C4-2B (cell line): Measurements from ENCODE around the gene RRN3.

Source experiments
- ZFX ChIP-seq: fragments of 450-650 bp; IDR thresholded peaks from 2 replicates; pipeline ENCODE4 v1.6.1; 2017
- TF ChIP-seq, protein P1 (sequence below): fragments of 450-650 bp; conservative IDR thresholded peaks from 2 replicates; pipeline ENCODE4 v1.5.1; 2017; ENCODE audit warnings: mild to moderate bottlenecking

DNA sequence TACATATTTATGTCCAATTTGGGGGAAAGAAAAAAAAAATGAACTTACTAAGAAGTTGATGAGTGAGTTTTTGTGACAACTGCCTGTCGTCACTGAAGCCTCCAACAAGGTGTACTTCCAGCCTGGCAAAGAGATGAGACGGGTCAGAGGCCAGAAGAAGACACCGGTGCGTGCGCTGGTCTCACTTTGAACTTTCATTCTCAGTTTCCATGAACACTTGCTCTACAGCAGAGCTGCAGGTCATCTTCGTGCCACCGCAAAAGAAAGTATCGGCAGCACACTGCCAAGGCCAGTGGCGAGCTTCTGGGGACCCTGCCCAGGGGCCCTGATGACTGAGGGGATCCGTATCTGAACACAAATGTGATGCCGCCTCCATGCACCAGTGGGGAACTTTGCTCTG, 49.8 kb downstream of the RRN3 start:
- TF ChIP-seq, protein P1, sequence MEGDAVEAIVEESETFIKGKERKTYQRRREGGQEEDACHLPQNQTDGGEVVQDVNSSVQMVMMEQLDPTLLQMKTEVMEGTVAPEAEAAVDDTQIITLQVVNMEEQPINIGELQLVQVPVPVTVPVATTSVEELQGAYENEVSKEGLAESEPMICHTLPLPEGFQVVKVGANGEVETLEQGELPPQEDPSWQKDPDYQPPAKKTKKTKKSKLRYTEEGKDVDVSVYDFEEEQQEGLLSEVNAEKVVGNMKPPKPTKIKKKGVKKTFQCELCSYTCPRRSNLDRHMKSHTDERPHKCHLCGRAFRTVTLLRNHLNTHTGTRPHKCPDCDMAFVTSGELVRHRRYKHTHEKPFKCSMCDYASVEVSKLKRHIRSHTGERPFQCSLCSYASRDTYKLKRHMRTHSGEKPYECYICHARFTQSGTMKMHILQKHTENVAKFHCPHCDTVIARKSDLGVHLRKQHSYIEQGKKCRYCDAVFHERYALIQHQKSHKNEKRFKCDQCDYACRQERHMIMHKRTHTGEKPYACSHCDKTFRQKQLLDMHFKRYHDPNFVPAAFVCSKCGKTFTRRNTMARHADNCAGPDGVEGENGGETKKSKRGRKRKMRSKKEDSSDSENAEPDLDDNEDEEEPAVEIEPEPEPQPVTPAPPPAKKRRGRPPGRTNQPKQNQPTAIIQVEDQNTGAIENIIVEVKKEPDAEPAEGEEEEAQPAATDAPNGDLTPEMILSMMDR = no peak
- TF ChIP-seq ZFX = no peak
